ENCODE results near the gene GCM1.

GCM1 gene

DNA sequence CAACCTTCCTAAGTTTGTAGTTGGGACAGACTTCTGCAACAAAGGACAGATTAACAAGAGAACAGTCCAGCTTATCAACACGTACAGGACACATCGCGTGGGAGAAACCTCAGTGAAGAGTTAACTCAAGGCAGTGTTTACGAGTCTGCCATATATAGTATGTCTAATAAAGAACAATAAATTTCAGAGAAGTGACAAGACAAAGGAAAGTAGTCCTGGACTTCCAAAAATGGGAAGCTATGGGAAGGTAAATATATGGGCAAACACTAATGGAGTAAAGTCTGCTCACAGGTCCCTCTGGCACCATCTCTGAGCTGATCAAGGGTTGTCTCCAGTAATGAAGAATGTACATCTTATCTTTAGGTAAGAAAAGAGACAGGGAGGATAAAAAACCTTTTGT, 34.9 kb downstream of the GCM1 start:
- H2AFZ ChIP-seq (ENCODE audit: low read depth, low read length): no peak overlapping the region
- H3K27me3 ChIP-seq (ENCODE audit: insufficient read depth, low read length): no peaks in the 10 kb centered on the region
- no peak overlapping the region for H3K4me3 ChIP-seq (ENCODE audit: low read length)
- no peaks in the 10 kb centered on the region for H3K9me3 ChIP-seq (ENCODE audit: low read length)
- H3K36me3 ChIP-seq (ENCODE audit: insufficient read depth, low read length): no peaks in the 10 kb centered on the region
- no peaks in the 10 kb centered on the region for H3K4me1 ChIP-seq (ENCODE audit: insufficient read depth, low read length)

GRCh38 chr6:53112871-53113270, 35.8 kb downstream of the GCM1 start:
- no peaks in the 10 kb centered on the region for H3K4me1 ChIP-seq (ENCODE audit: insufficient read depth, low read length)
- no peak overlapping the region for H2AFZ ChIP-seq (ENCODE audit: low read depth, low read length)
- no peak overlapping the region for H3K4me3 ChIP-seq (ENCODE audit: low read length)
- no peaks in the 10 kb centered on the region for H3K36me3 ChIP-seq (ENCODE audit: insufficient read depth, low read length)
- H3K9me3 ChIP-seq (ENCODE audit: low read length): no peaks in the 10 kb centered on the region
- H3K27me3 ChIP-seq (ENCODE audit: insufficient read depth, low read length): no peaks in the 10 kb centered on the region

- Histone ChIP-seq H3K36me3 (ENCODE audit: insufficient read depth, low read length) (no peaks in the 10 kb centered on the region), H3K9me3 (ENCODE audit: low read length) (no peaks in the 10 kb centered on the region), H3K4me1 (ENCODE audit: insufficient read depth, low read length) (no peaks in the 10 kb centered on the region), H3K27me3 (ENCODE audit: insufficient read depth, low read length) (no peaks in the 10 kb centered on the region), H3K4me3 (ENCODE audit: low read length) (no peak overlapping the region), H2AFZ (ENCODE audit: low read depth, low read length) (no peak overlapping the region)
Measured at GRCh38 chr6:53112404-53112803, 36.2 kb downstream of the GCM1 start.

DNA sequence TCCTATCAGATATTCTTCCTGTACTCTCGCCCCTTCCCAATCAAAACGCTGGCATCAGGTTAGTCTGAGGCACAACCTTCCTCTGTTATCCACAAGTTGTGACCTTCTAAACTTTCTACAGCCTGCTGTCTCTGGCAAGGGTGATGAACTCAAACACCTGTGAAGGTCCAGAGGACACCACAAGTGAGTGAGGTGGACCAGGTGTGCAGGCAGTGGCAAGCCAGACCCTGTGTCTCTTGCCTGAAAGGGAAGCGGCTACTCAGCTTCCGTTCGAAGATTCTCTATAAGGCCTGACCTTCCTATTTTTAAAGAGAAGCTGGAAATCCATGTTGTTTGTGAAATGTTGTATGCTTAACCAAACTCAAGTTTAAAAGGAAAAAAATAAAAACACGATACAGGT, 36.8 kb downstream of the GCM1 start:
- no peaks in the 10 kb centered on the region for H3K27me3 ChIP-seq (ENCODE audit: insufficient read depth, low read length)
- H3K9me3 ChIP-seq (ENCODE audit: low read length): no peaks in the 10 kb centered on the region
- H3K4me1 ChIP-seq (ENCODE audit: insufficient read depth, low read length): no peaks in the 10 kb centered on the region
- H3K4me3 ChIP-seq (ENCODE audit: low read length): no peak overlapping the region
- no peak overlapping the region for H2AFZ ChIP-seq (ENCODE audit: low read depth, low read length)
- no peaks in the 10 kb centered on the region for H3K36me3 ChIP-seq (ENCODE audit: insufficient read depth, low read length)

GRCh38 chr6:53109612-53110011, 39.0 kb downstream of the GCM1 start:
- no peaks in the 10 kb centered on the region for H3K27me3 ChIP-seq (ENCODE audit: insufficient read depth, low read length)
- no peaks in the 10 kb centered on the region for H3K4me1 ChIP-seq (ENCODE audit: insufficient read depth, low read length)
- H3K4me3 ChIP-seq (ENCODE audit: low read length): no peak overlapping the region
- H2AFZ ChIP-seq (ENCODE audit: low read depth, low read length): no peak overlapping the region
- H3K36me3 ChIP-seq (ENCODE audit: insufficient read depth, low read length): no peaks in the 10 kb centered on the region
- no peaks in the 10 kb centered on the region for H3K9me3 ChIP-seq (ENCODE audit: low read length)

DNA sequence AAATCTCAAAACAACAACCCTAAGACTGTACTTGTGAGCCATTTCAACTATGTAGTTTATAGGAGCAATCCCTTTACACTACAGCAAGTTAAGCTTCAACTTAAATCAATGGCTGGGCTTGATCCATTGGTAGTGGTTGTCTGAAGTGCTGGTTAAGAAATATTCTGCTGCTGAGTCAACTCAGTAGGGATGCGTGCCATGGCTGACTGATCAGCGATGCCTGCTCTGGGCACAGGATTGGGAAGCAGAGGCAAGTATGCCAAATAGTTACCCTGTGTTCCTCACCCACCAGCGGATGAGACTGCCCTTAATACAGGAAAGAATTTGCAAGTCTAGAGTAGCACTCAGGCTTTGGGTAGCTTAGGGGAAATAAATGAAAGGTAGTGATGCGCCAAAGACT, 41.5 kb downstream of the GCM1 start:
- Histone ChIP-seq H3K4me3 (ENCODE audit: low read length) (no peak overlapping the region), H3K4me1 (ENCODE audit: insufficient read depth, low read length) (no peaks in the 10 kb centered on the region), H3K36me3 (ENCODE audit: insufficient read depth, low read length) (peaks cover under 1% of the 10 kb centered on the region), H3K9me3 (ENCODE audit: low read length) (no peaks in the 10 kb centered on the region), H3K27me3 (ENCODE audit: insufficient read depth, low read length) (no peaks in the 10 kb centered on the region), H2AFZ (ENCODE audit: low read depth, low read length) (no peak overlapping the region)

GRCh38 chr6:53104916-53105315, 43.7 kb downstream of the GCM1 start:
- Histone ChIP-seq H3K9me3 (ENCODE audit: low read length) (no peaks in the 10 kb centered on the region), H3K4me1 (ENCODE audit: insufficient read depth, low read length) (no peaks in the 10 kb centered on the region), H3K27me3 (ENCODE audit: insufficient read depth, low read length) (no peaks in the 10 kb centered on the region), H3K4me3 (ENCODE audit: low read length) (no peak overlapping the region), H3K36me3 (ENCODE audit: insufficient read depth, low read length) (peaks cover 14% of the 10 kb centered on the region), H2AFZ (ENCODE audit: low read depth, low read length) (no peak overlapping the region)

DNA sequence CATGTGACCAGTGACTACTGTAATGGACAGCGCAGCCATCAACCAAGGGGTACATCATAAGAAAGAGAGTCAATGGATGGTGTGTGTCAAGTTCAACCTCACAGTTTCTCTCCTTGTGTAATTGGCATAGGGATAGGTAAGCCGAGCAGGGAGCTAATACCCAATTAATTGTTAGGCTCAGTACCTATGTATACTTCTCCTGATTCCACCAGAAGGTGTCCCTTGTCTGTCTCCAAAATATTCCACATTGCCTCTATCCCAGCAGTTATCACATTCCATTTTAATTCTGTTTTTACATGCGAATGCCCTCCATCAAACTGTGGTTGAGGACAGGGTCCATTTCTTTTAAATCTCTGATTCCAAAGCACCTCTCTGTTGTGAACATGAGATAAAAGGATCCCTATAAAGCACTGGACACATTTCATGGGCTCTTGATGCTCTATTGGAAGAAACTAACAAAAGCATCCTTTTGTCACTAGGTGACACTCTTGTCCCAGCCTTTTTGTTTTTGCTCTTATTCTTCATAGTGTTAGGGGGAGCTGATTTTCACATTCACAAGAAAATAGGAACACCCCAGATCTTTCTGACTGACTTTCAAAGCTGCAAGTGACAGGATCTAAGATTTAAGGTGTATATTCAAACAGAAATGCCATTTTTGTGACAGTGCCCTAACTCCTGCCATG, 44.5 kb downstream of the GCM1 start:
- no peaks in the 10 kb centered on the region for H3K27me3 ChIP-seq (ENCODE audit: insufficient read depth, low read length)
- no peaks in the 10 kb centered on the region for H3K4me1 ChIP-seq (ENCODE audit: insufficient read depth, low read length)
- no peak overlapping the region for H2AFZ ChIP-seq (ENCODE audit: low read depth, low read length)
- H3K36me3 ChIP-seq (ENCODE audit: insufficient read depth, low read length): peaks cover 15% of the 10 kb centered on the region
- no peaks in the 10 kb centered on the region for H3K9me3 ChIP-seq (ENCODE audit: low read length)
- H3K4me3 ChIP-seq (ENCODE audit: low read length): no peak overlapping the region

DNA sequence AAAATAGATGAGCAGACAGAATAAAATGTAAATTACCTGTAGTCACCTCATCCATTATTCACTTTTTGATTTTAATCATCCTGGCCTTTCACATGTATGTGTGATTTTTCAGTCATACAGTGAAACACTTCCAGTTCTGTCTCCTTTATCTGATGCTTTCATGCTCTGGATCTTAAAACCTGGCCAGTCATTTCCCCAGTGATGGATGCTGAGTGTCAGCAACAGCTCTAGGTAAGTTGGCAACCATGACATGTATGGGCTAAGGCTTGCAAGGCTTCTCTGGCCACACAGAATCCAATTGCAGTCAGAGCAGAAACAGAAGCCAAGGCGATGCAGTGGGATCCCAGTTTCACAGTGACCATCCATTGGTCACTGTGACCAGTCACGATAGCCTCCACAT, 47.6 kb downstream of the GCM1 start:
- Histone ChIP-seq H3K36me3 (ENCODE audit: insufficient read depth, low read length) (peaks cover 42% of the 10 kb centered on the region), H3K27me3 (ENCODE audit: insufficient read depth, low read length) (no peaks in the 10 kb centered on the region), H3K4me1 (ENCODE audit: insufficient read depth, low read length) (no peaks in the 10 kb centered on the region), H2AFZ (ENCODE audit: low read depth, low read length) (no peak overlapping the region), H3K9me3 (ENCODE audit: low read length) (no peaks in the 10 kb centered on the region), H3K4me3 (ENCODE audit: low read length) (no peak overlapping the region)

- no peaks in the 10 kb centered on the region for H3K27me3 ChIP-seq (ENCODE audit: insufficient read depth, low read length)
- H3K4me1 ChIP-seq (ENCODE audit: insufficient read depth, low read length): no peaks in the 10 kb centered on the region
- H3K4me3 ChIP-seq (ENCODE audit: low read length): no peak overlapping the region
- no peak overlapping the region for H2AFZ ChIP-seq (ENCODE audit: low read depth, low read length)
- H3K36me3 ChIP-seq (ENCODE audit: insufficient read depth, low read length): peaks cover 47% of the 10 kb centered on the region
- H3K9me3 ChIP-seq (ENCODE audit: low read length): no peaks in the 10 kb centered on the region
Measured at GRCh38 chr6:53100561-53100960, 48.1 kb downstream of the GCM1 start.

- Histone ChIP-seq H2AFZ (ENCODE audit: low read depth, low read length) (no peak overlapping the region), H3K9me3 (ENCODE audit: low read length) (no peaks in the 10 kb centered on the region), H3K4me1 (ENCODE audit: insufficient read depth, low read length) (no peaks in the 10 kb centered on the region), H3K4me3 (ENCODE audit: low read length) (no peak overlapping the region), H3K36me3 (ENCODE audit: insufficient read depth, low read length) (peaks cover 63% of the 10 kb centered on the region), H3K27me3 (ENCODE audit: insufficient read depth, low read length) (no peaks in the 10 kb centered on the region)
Measured at GRCh38 chr6:53095716-53096115, 52.9 kb downstream of the GCM1 start.

GRCh38 chr6:53095270-53095669, 53.4 kb downstream of the GCM1 start:
- Histone ChIP-seq H3K27me3 (ENCODE audit: insufficient read depth, low read length) (no peaks in the 10 kb centered on the region), H3K4me1 (ENCODE audit: insufficient read depth, low read length) (no peaks in the 10 kb centered on the region), H3K9me3 (ENCODE audit: low read length) (no peaks in the 10 kb centered on the region), H2AFZ (ENCODE audit: low read depth, low read length) (no peak overlapping the region), H3K4me3 (ENCODE audit: low read length) (no peak overlapping the region), H3K36me3 (ENCODE audit: insufficient read depth, low read length) (peaks cover 67% of the 10 kb centered on the region)

DNA sequence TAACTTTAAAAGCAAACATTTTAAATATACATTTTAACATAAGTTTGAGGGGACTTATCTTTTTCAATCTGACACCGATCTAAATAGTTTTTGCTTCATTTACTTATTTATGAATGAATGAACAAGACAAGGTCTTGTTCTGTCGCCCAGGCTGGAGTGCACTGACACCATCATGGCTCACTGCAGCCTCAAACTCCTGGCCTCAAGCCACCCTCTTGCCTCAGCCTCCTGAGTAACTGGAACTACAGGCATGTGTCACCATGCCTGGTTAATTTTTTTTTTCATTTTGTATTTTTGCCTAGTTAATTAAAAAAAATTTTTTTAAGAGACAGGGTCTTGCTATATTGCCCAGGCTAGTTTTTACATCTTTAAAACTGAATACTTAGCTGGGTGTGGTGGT, 58.1 kb downstream of the GCM1 start:
- Histone ChIP-seq H3K27me3 (ENCODE audit: insufficient read depth, low read length) (no peaks in the 10 kb centered on the region), H3K4me3 (ENCODE audit: low read length) (no peak overlapping the region), H2AFZ (ENCODE audit: low read depth, low read length) (no peak overlapping the region), H3K36me3 (ENCODE audit: insufficient read depth, low read length) (peaks cover 57% of the 10 kb centered on the region), H3K4me1 (ENCODE audit: insufficient read depth, low read length) (no peaks in the 10 kb centered on the region), H3K9me3 (ENCODE audit: low read length) (no peaks in the 10 kb centered on the region)

GRCh38 chr6:53089948-53090347, 58.7 kb downstream of the GCM1 start:
- no peak overlapping the region for H3K4me3 ChIP-seq (ENCODE audit: low read length)
- H3K27me3 ChIP-seq (ENCODE audit: insufficient read depth, low read length): no peaks in the 10 kb centered on the region
- H3K9me3 ChIP-seq (ENCODE audit: low read length): no peaks in the 10 kb centered on the region
- no peaks in the 10 kb centered on the region for H3K4me1 ChIP-seq (ENCODE audit: insufficient read depth, low read length)
- peaks cover 56% of the 10 kb centered on the region for H3K36me3 ChIP-seq (ENCODE audit: insufficient read depth, low read length)
- H2AFZ ChIP-seq (ENCODE audit: low read depth, low read length): no peak overlapping the region
